Neural cell (in vitro differentiated cells): Measurements from ENCODE around the gene NDFIP2. TPM values are rescaled to one million over a fixed set of nuclear protein-coding genes. Genes with fewer than 3 reads are reported as not detected.

Source experiments
- H2AFZ ChIP-seq: fragments of 200-600, 300-800 bp; sonication (generic), shearing (Covaris generic); 2 replicates; pipeline ENCODE4 v1.6.0; 2014; ENCODE audit warnings: low read depth, mild to moderate bottlenecking, antibody characterized with exemption, low read length, moderate library complexity
- H3F3A ChIP-seq: fragments of 200-600 bp; shearing (Covaris generic); 2 replicates; pipeline ENCODE4 v1.6.1; 2016; ENCODE audit warnings: mild to moderate bottlenecking, moderate library complexity, mixed read lengths, antibody characterized with exemption, low read length; ENCODE audit not compliant: insufficient read depth, poor library complexity, severe bottlenecking
- H3K27ac ChIP-seq: fragments of 200-600, 300-800 bp; sonication (generic), shearing (Covaris generic); 2 replicates; pipeline ENCODE4 v1.5.1; 2014; ENCODE audit warnings: mild to moderate bottlenecking, low read length, moderate library complexity
- H3K27me3 ChIP-seq: fragments of 300-800, 200-600 bp; sonication (generic), shearing (Covaris generic); 2 replicates; pipeline ENCODE4 v1.6.0; 2014; ENCODE audit warnings: mild to moderate bottlenecking, low read depth, low read length, moderate library complexity; ENCODE audit not compliant: insufficient read depth
- H3K36me3 ChIP-seq: fragments of 300-800, 200-600 bp; sonication (generic), shearing (Covaris generic); 2 replicates; pipeline ENCODE4 v1.5.1; 2014; ENCODE audit warnings: mild to moderate bottlenecking, antibody characterized with exemption, low read length, moderate library complexity; ENCODE audit not compliant: insufficient read depth
- H3K4me2 ChIP-seq: fragments of 300-800, 200-600 bp; sonication (generic), shearing (Covaris generic); 2 replicates; pipeline ENCODE4 v1.6.0; 2014; ENCODE audit warnings: mild to moderate bottlenecking, low read length
- H3K4me3 ChIP-seq: fragments of 300-800, 200-600 bp; sonication (generic), shearing (Covaris generic); 2 replicates; pipeline ENCODE4 v1.5.1; 2014; ENCODE audit warnings: mild to moderate bottlenecking, low read length, moderate library complexity
- H3K79me2 ChIP-seq: fragments of 200-600 bp; shearing (Covaris generic); replicated peaks from 2 replicates; pipeline ENCODE4 v1.6.0; 2014; ENCODE audit warnings: mild to moderate bottlenecking, low read length, moderate library complexity; ENCODE audit not compliant: insufficient read depth
- H3K9ac ChIP-seq: fragments of 300-800, 200-600 bp; sonication (generic), shearing (Covaris generic); 2 replicates; pipeline ENCODE4 v1.6.1; 2016; ENCODE audit warnings: mild to moderate bottlenecking, low read length, mixed read lengths
- H3K9me2 ChIP-seq: fragments of 200-600 bp; shearing (Covaris generic); 2 replicates; pipeline ENCODE4 v1.6.1; 2016; ENCODE audit warnings: mild to moderate bottlenecking, low read length, mixed read lengths; ENCODE audit not compliant: insufficient read depth
- H3K9me3 ChIP-seq: fragments of 200-600, 300-800 bp; sonication (generic), shearing (Covaris generic); 2 replicates; pipeline ENCODE4 v1.6.1; 2016; ENCODE audit warnings: mild to moderate bottlenecking, mixed run types, low read length, moderate library complexity, mixed read lengths
- H4K20me1 ChIP-seq: fragments of 200-600 bp; shearing (Covaris generic); 2 replicates; pipeline ENCODE4 v1.6.1; 2016; ENCODE audit warnings: mild to moderate bottlenecking, mixed run types; ENCODE audit not compliant: insufficient read depth
- CTCF ChIP-seq: fragments of 450-650 bp; IDR thresholded peaks from 2 replicates; pipeline ENCODE4 v1.5.1; 2014; ENCODE audit warnings: antibody characterized with exemption, mild to moderate bottlenecking, moderate library complexity; ENCODE audit not compliant: poor library complexity, severe bottlenecking
- EP300 ChIP-seq: fragments of 450-650 bp; conservative IDR thresholded peaks from 2 replicates; pipeline ENCODE4 v1.6.1; 2014; ENCODE audit warnings: antibody characterized with exemption, mild to moderate bottlenecking, moderate library complexity; ENCODE audit not compliant: poor library complexity, severe bottlenecking
- EZH2 ChIP-seq: fragments of 200-600, 300-800 bp; shearing (Covaris generic), sonication (generic); IDR thresholded peaks from 2 replicates; pipeline ENCODE4 v1.6.1; 2014; ENCODE audit warnings: antibody characterized with exemption, low read length, borderline replicate concordance, mild to moderate bottlenecking; ENCODE audit not compliant: insufficient read depth, poor library complexity, severe bottlenecking
- MXI1 ChIP-seq: fragments of 450-650 bp; conservative IDR thresholded peaks from 2 replicates; pipeline ENCODE4 v1.6.1; 2014; ENCODE audit warnings: antibody characterized with exemption, mild to moderate bottlenecking; ENCODE audit not compliant: poor library complexity, severe bottlenecking
- POLR2AphosphoS5 ChIP-seq: IDR thresholded peaks from 2 replicates; pipeline ENCODE4 v1.6.1; 2012
- RAD21 ChIP-seq: fragments of 450-650 bp; conservative IDR thresholded peaks from 2 replicates; pipeline ENCODE4 v1.6.1; 2014; ENCODE audit warnings: antibody characterized with exemption, mild to moderate bottlenecking, moderate library complexity
- REST ChIP-seq: IDR thresholded peaks from 2 replicates; pipeline ENCODE4 v1.6.1; 2012; ENCODE audit warnings: borderline replicate concordance
- SMC3 ChIP-seq: fragments of 450-650 bp; conservative IDR thresholded peaks from 2 replicates; pipeline ENCODE4 v1.6.1; 2014; ENCODE audit warnings: antibody characterized with exemption, mild to moderate bottlenecking, moderate library complexity; ENCODE audit not compliant: poor library complexity
- TAF1 ChIP-seq: IDR thresholded peaks from 2 replicates; pipeline ENCODE4 v1.6.1; 2012; ENCODE audit warnings: low read depth
- polyA plus RNA-seq: library from polyadenylated mRNA; depleted of rRNA; stranded (reverse); fragments of >200 nt; gene quantifications from 2 replicates; pipeline ENCODE4 v1.2.3, GENCODE V29; 2014

Gene NDFIP2
- polyA plus RNA-seq, 1 donor from 2014 or later = 41.2 TPM

GRCh38 chr13:79432992-79433391 is 48.0 kb upstream of the NDFIP2 start:
- TF ChIP-seq REST (no peak), POLR2AphosphoS5 (no peak), RAD21 (no peak), CTCF (no peak), MXI1 (no peak), EP300 (no peak), EZH2 (no peak), SMC3 (no peak), TAF1 (no peak)
- no peaks in the 10 kb centered on the region for H3K36me3 ChIP-seq

GRCh38 chr13:79434556-79434955 is 46.4 kb upstream of the NDFIP2 start:
- Histone ChIP-seq H3K4me3 (no peak overlapping the region), H3K9me2 (no peaks in the 10 kb centered on the region), H3K9me3 (no peaks in the 10 kb centered on the region), H3K4me2 (no peak overlapping the region), H3K36me3 (no peaks in the 10 kb centered on the region), H3K27ac (no peak overlapping the region), H3K9ac (no peak overlapping the region), H3K79me2 (no peaks in the 10 kb centered on the region), H3F3A (no peaks in the 10 kb centered on the region), H3K27me3 (no peaks in the 10 kb centered on the region), H4K20me1 (no peaks in the 10 kb centered on the region), H2AFZ (no peak overlapping the region)
- TF ChIP-seq EP300 (no peak), REST (no peak), CTCF (no peak), RAD21 (no peak), TAF1 (no peak), POLR2AphosphoS5 (no peak), MXI1 (no peak), SMC3 (no peak), EZH2 (no peak)

More at GRCh38 chr13:79432992-79433391, 48.0 kb upstream of the NDFIP2 start:
- Histone ChIP-seq H4K20me1 (no peaks in the 10 kb centered on the region), H3K9me2 (no peaks in the 10 kb centered on the region), H3K9ac (no peak overlapping the region), H3K27me3 (no peaks in the 10 kb centered on the region), H3K4me2 (no peak overlapping the region), H3K79me2 (no peaks in the 10 kb centered on the region), H3K27ac (no peak overlapping the region), H3F3A (no peaks in the 10 kb centered on the region), H3K9me3 (no peaks in the 10 kb centered on the region), H3K4me3 (no peak overlapping the region), H2AFZ (no peak overlapping the region)
